Fibroblast of skin of back (primary cell): ENCODE measurements around the gene MIGA1.
"Not testable (repeated sequence)": the region's sequence is repeated elsewhere in the genome, so short reads cannot be mapped to it uniquely, and the experiment has no call there.

Experiments used
- DNase-seq: peaks from one replicate; pipeline ENCODE4 v3.0.0-alpha.2; 2013

MIGA1 gene

GRCh38 chr1:77918918-77919317, 139.5 kb downstream of the MIGA1 start:
- DNase-seq, result not testable (repeated sequence)

GRCh38 chr1:77925518-77925917, 146.1 kb downstream of the MIGA1 start:
- peak; percentile 8 for DNase-seq

- DNase-seq, result no peak
Observed at GRCh38 chr1:77925956-77926355, 146.5 kb downstream of the MIGA1 start.

GRCh38 chr1:77926561-77927357, 147.3 kb downstream of the MIGA1 start:
- DNase-seq, result no peak

GRCh38 chr1:77927414-77927813, 148.0 kb downstream of the MIGA1 start:
- no peak for DNase-seq
